Limb (tissue), 2 donors: ENCODE measurements around the gene FAM169A.
"Not testable (repeated sequence)": the region's sequence is repeated elsewhere in the genome, so short reads cannot be mapped to it uniquely, and the experiment has no call there.

Experiments
- DNase-seq, 2 donors: peaks; one replicate each; pipeline ENCODE4 v3.0.0-alpha.2; 2016; ENCODE audit errors: extremely low spot score in 2 of 2

FAM169A gene

GRCh38 chr5:74798977-74799911 is 66.9 kb downstream of the FAM169A start:
- no peak for DNase-seq

- DNase-seq = not testable (repeated sequence)
Observed at GRCh38 chr5:74791669-74792068, 74.5 kb downstream of the FAM169A start.

- DNase-seq = no peak
Observed at GRCh38 chr5:74787424-74787823, 78.8 kb downstream of the FAM169A start.

GRCh38 chr5:74786851-74787250 is 79.3 kb downstream of the FAM169A start:
- no peak for DNase-seq

- DNase-seq = no peak
Observed at GRCh38 chr5:74778609-74779008, 87.6 kb downstream of the FAM169A start.

- no peak for DNase-seq
Observed at GRCh38 chr5:74772359-74772758, 93.8 kb downstream of the FAM169A start.

- peak in 1 of 2 donors; percentile 41 for DNase-seq
Observed at GRCh38 chr5:74767579-74767913, 98.6 kb downstream of the FAM169A start.

GRCh38 chr5:74766849-74767578 is 99.2 kb downstream of the FAM169A start, which contains the start of the genes GFM2 and NSA2:
Gene GFM2 (minus strand): TSS chr5:74767117. CDS start chr5:74763742, 3,375 bp downstream.
Gene NSA2 (plus strand): TSS chr5:74767249. CDS start chr5:74767361, 112 bp downstream.
- DNase-seq = peak; percentile 92 to 97

GRCh38 chr5:74766418-74766848 is 99.8 kb downstream of the FAM169A start:
- peak in 1 of 2 donors; percentile 56 for DNase-seq

- DNase-seq = no peak
Observed at GRCh38 chr5:74765929-74766328, 100.3 kb downstream of the FAM169A start.

GRCh38 chr5:74765201-74765600 is 101.0 kb downstream of the FAM169A start:
- DNase-seq = no peak

- DNase-seq = no peak
Observed at GRCh38 chr5:74763504-74763903, 102.7 kb downstream of the FAM169A start.

GRCh38 chr5:74762599-74762998 is 103.6 kb downstream of the FAM169A start:
- DNase-seq = no peak

GRCh38 chr5:74761241-74761640 is 104.9 kb downstream of the FAM169A start:
- DNase-seq = no peak

- not testable (repeated sequence) for DNase-seq
Observed at GRCh38 chr5:74748742-74749141, 117.4 kb downstream of the FAM169A start.

GRCh38 chr5:74738406-74738805 is 127.8 kb downstream of the FAM169A start:
- DNase-seq = no peak

- DNase-seq = no peak
Observed at GRCh38 chr5:74736759-74737158, 129.4 kb downstream of the FAM169A start.
